ENCODE results near the gene ZMYND8.

GRCh38 chr20:47358672-47359529 lies 2.4 kb upstream of the ZMYND8 start:
- TF ChIP-seq CTCF (conservative IDR thresholded peaks at IDR 0.05 in 1 of 2, IDR thresholded peaks at IDR 0.05 in 1 of 2; ENCODE audit: extremely low read depth in 1 of 2, insufficient read depth in 1 of 2, low read depth in 1 of 2, low read length in 2 of 2): no peak
- no peak for TF ChIP-seq EZH2 (IDR thresholded peaks at IDR 0.05; ENCODE audit: borderline replicate concordance, low read length)
